Measurements from ENCODE around the gene AUNIP. TPM values are rescaled to one million over a fixed set of nuclear protein-coding genes. Genes with fewer than 3 reads are reported as not detected.
A peak's percentile ranks its signal among the peaks of the same experiment; 100 is the strongest.

AUNIP gene
- total and polyA plus RNA-seq, 2 donors (not counting 1 experiment from before 2014, with no cell fraction given): 0.33 to 1.2 TPM

DNA sequence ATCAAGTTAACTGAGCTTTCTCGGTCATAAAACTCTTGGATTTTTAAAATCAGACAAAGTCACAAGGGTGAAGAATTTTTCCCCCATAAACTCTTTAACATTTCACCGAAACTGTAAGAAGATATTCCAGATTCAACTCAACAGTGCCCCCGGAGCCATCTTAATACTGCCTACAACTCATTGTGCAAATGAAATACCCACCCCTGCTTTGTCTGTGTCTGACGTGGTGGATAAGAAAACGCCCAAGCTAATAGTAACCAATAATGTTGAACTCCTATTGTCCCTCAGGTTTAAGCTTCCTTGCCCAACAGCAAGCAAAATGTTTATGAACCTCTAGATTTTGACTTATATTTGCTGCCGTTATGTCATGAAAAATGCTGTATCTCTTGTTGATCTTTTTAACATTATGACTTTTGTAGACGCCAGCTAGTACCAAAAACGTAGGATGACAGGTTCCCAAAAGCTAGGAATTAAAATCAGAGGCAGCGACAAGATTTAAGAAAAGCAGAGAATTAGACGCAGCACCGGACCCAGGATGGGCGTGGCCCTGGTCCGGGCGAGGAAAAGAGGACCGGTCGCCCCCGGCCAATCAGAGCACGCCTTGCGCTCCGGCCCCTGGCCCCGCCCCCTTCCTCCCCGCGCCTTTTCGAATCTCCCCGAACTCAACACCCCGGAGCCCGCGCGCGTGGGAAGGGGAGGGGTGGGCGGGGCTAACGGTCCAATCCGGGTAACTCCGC is 45.9 kb upstream of the AUNIP start:
- no peaks in the 10 kb centered on the region for H3K27me3 ChIP-seq (ENCODE audit: control insufficient read depth, insufficient read depth, low read length)
- no peaks in the 10 kb centered on the region for H3K9me3 ChIP-seq (ENCODE audit: control insufficient read depth, insufficient read depth, low read depth, low read length)
- H2AFZ ChIP-seq (ENCODE audit: low read length): peak overlapping the region; percentile 35
- TF ChIP-seq, protein P1, sequence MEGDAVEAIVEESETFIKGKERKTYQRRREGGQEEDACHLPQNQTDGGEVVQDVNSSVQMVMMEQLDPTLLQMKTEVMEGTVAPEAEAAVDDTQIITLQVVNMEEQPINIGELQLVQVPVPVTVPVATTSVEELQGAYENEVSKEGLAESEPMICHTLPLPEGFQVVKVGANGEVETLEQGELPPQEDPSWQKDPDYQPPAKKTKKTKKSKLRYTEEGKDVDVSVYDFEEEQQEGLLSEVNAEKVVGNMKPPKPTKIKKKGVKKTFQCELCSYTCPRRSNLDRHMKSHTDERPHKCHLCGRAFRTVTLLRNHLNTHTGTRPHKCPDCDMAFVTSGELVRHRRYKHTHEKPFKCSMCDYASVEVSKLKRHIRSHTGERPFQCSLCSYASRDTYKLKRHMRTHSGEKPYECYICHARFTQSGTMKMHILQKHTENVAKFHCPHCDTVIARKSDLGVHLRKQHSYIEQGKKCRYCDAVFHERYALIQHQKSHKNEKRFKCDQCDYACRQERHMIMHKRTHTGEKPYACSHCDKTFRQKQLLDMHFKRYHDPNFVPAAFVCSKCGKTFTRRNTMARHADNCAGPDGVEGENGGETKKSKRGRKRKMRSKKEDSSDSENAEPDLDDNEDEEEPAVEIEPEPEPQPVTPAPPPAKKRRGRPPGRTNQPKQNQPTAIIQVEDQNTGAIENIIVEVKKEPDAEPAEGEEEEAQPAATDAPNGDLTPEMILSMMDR (conservative IDR thresholded peaks at IDR 0.05 in 1 of 2, IDR thresholded peaks at IDR 0.05 in 1 of 2; ENCODE audit: low read depth in 1 of 2, low read length in 2 of 2): peak in 1 of 2 donors; percentile 16
- TF ChIP-seq EZH2 (IDR thresholded peaks at IDR 0.05; ENCODE audit: low read length, missing control alignments): no peak
- H3K9ac ChIP-seq (ENCODE audit: insufficient read depth, low read length): peak overlapping the region; percentile 62
- H3K27ac ChIP-seq (ENCODE audit: insufficient read depth, low read length): peak overlapping the region; percentile 72
- H3K4me3 ChIP-seq (replicated peaks in 1 of 4; ENCODE audit: control extremely low read depth in 1 of 4, insufficient read depth in 1 of 4, low read depth in 3 of 4, low read length in 4 of 4): peak overlapping the region; percentile 60 to 86 (median 76)
- H3K4me1 ChIP-seq (ENCODE audit: control insufficient read depth, extremely low read depth, insufficient read depth, low read length): no peaks in the 10 kb centered on the region
- peaks cover 37% of the 10 kb centered on the region for H3K79me2 ChIP-seq (ENCODE audit: control insufficient read depth, insufficient read depth, low read length)
- peak; percentile 87 to 89 for DNase-seq (ENCODE audit: low read depth in 2 of 2)
- peak overlapping the region; percentile 64 for H3K4me2 ChIP-seq (ENCODE audit: extremely low read depth, insufficient read depth, low read length)
- peaks cover 3% of the 10 kb centered on the region for H3K36me3 ChIP-seq (ENCODE audit: control insufficient read depth, insufficient read depth, low read length)
- no peaks in the 10 kb centered on the region for H4K20me1 ChIP-seq (ENCODE audit: control insufficient read depth, extremely low read depth, insufficient read depth, low read length)

DNA sequence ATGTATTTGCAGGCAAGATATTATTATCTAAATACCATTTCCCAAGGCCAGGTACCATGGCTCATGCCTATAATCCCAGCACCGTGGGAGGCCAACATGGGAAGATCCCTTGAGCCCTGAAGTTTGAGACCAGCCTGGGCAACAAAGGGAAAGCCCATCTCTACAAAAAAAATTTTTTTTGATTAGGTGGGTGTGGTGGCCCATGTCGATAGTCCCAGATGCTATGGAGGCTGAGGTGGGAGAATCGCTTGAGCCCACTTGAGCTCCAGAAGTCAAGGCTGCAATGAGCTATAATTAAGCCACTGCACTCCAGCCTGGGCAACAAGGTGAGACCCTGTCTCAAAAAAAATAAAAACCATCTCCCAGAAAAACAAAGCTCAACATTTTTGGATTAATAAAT is 44.7 kb upstream of the AUNIP start:
- no peak overlapping the region for H3K27ac ChIP-seq (ENCODE audit: insufficient read depth, low read length)
- DNase-seq (ENCODE audit: low read depth in 2 of 2): no peak

DNA sequence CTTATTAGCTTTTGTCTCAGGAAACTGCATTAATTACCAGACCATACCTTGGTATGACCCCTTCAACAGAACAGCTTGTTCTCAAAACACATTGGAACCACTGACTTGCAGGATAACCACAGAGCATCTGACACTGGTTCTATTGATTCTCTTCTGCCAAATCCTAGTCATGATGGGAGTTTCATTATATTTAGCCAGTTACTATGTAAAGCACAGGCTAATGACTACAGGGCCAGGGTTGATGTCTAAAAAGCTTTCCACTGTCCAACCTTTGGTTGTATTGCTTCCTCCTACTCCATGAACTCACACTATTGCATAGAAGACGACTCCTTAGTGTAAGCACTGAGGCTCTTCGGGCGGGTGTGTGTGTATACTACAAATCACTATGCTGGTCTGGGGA is 43.2 kb upstream of the AUNIP start:
- Histone ChIP-seq H3K4me3 (replicated peaks in 1 of 4; ENCODE audit: control extremely low read depth in 1 of 4, insufficient read depth in 1 of 4, low read depth in 3 of 4, low read length in 4 of 4) (no peak overlapping the region), H2AFZ (ENCODE audit: low read length) (no peak overlapping the region), H3K4me1 (ENCODE audit: control insufficient read depth, extremely low read depth, insufficient read depth, low read length) (no peaks in the 10 kb centered on the region), H3K27ac (ENCODE audit: insufficient read depth, low read length) (no peak overlapping the region), H4K20me1 (ENCODE audit: control insufficient read depth, extremely low read depth, insufficient read depth, low read length) (no peaks in the 10 kb centered on the region), H3K4me2 (ENCODE audit: extremely low read depth, insufficient read depth, low read length) (no peak overlapping the region), H3K36me3 (ENCODE audit: control insufficient read depth, insufficient read depth, low read length) (peaks cover 3% of the 10 kb centered on the region), H3K79me2 (ENCODE audit: control insufficient read depth, insufficient read depth, low read length) (peaks cover 37% of the 10 kb centered on the region), H3K9ac (ENCODE audit: insufficient read depth, low read length) (no peak overlapping the region), H3K27me3 (ENCODE audit: control insufficient read depth, insufficient read depth, low read length) (no peaks in the 10 kb centered on the region), H3K9me3 (ENCODE audit: control insufficient read depth, insufficient read depth, low read depth, low read length) (no peaks in the 10 kb centered on the region)
- no peak for DNase-seq (ENCODE audit: low read depth in 2 of 2)
- no peak for TF ChIP-seq EZH2 (IDR thresholded peaks at IDR 0.05; ENCODE audit: low read length, missing control alignments)
- TF ChIP-seq, protein P1 (conservative IDR thresholded peaks at IDR 0.05 in 1 of 2, IDR thresholded peaks at IDR 0.05 in 1 of 2; ENCODE audit: low read depth in 1 of 2, low read length in 2 of 2): no peak

More for the DNA sequence above, 44.7 kb upstream of the AUNIP start:
- no peaks in the 10 kb centered on the region for H3K27me3 ChIP-seq (ENCODE audit: control insufficient read depth, insufficient read depth, low read length)
- peaks cover 3% of the 10 kb centered on the region for H3K36me3 ChIP-seq (ENCODE audit: control insufficient read depth, insufficient read depth, low read length)
- no peaks in the 10 kb centered on the region for H3K4me1 ChIP-seq (ENCODE audit: control insufficient read depth, extremely low read depth, insufficient read depth, low read length)
- no peak overlapping the region for H3K9ac ChIP-seq (ENCODE audit: insufficient read depth, low read length)
- TF ChIP-seq, protein P1 (conservative IDR thresholded peaks at IDR 0.05 in 1 of 2, IDR thresholded peaks at IDR 0.05 in 1 of 2; ENCODE audit: low read depth in 1 of 2, low read length in 2 of 2): no peak
- no peak for TF ChIP-seq EZH2 (IDR thresholded peaks at IDR 0.05; ENCODE audit: low read length, missing control alignments)
- no peak overlapping the region for H2AFZ ChIP-seq (ENCODE audit: low read length)
- H3K4me2 ChIP-seq (ENCODE audit: extremely low read depth, insufficient read depth, low read length): peak overlapping the region; percentile 64
- no peaks in the 10 kb centered on the region for H3K9me3 ChIP-seq (ENCODE audit: control insufficient read depth, insufficient read depth, low read depth, low read length)
- H4K20me1 ChIP-seq (ENCODE audit: control insufficient read depth, extremely low read depth, insufficient read depth, low read length): no peaks in the 10 kb centered on the region
- peaks cover 37% of the 10 kb centered on the region for H3K79me2 ChIP-seq (ENCODE audit: control insufficient read depth, insufficient read depth, low read length)
- H3K4me3 ChIP-seq (replicated peaks in 1 of 4; ENCODE audit: control extremely low read depth in 1 of 4, insufficient read depth in 1 of 4, low read depth in 3 of 4, low read length in 4 of 4): peak overlapping the region; percentile 60 to 86 (median 76)
